Stimulated activated CD8-positive, alpha-beta memory T cell treated with anti-CD3 and anti-CD28 coated beads, Interleukin-7, amount 100 ng/mL, for 4 hours (primary cell): ENCODE results near the gene PRKCZ.
A peak's percentile ranks its signal among the peaks of the same experiment; 100 is the strongest.
"Not testable (repeated sequence)": the region's sequence is repeated elsewhere in the genome, so short reads cannot be mapped to it uniquely, and the experiment has no call there.

ENCODE experiments used
- DNase-seq, 2 donors: peaks; one replicate each; pipeline ENCODE4 v3.0.0-alpha.2; 2020; ENCODE audit warnings: low read depth in 2 of 2

Gene PRKCZ

GRCh38 chr1:2115008-2115641 lies 64.9 kb downstream of the PRKCZ start:
- no peak for DNase-seq

GRCh38 chr1:2115702-2116341 lies 65.6 kb downstream of the PRKCZ start:
- no peak for DNase-seq

GRCh38 chr1:2119886-2120285 lies 69.7 kb downstream of the PRKCZ start:
- no peak for DNase-seq

- no peak for DNase-seq
These were observed 71.0 kb downstream of the PRKCZ start for GRCh38 chr1:2121101-2121691.

GRCh38 chr1:2121794-2122193 lies 71.6 kb downstream of the PRKCZ start:
- not testable (repeated sequence) for DNase-seq

- DNase-seq: no peak
These were observed 74.4 kb downstream of the PRKCZ start for GRCh38 chr1:2124446-2125198.

- no peak for DNase-seq
These were observed 75.4 kb downstream of the PRKCZ start for GRCh38 chr1:2125350-2126211.

- DNase-seq: no peak
These were observed 76.3 kb downstream of the PRKCZ start for GRCh38 chr1:2126331-2127186.

GRCh38 chr1:2127187-2128145 lies 77.3 kb downstream of the PRKCZ start:
- DNase-seq: no peak

GRCh38 chr1:2128189-2128901 lies 78.1 kb downstream of the PRKCZ start:
- DNase-seq: no peak

GRCh38 chr1:2129256-2129943 lies 79.2 kb downstream of the PRKCZ start:
- DNase-seq: no peak

- no peak for DNase-seq
These were observed 79.9 kb downstream of the PRKCZ start for GRCh38 chr1:2130156-2130555.

GRCh38 chr1:2130871-2131289 lies 80.7 kb downstream of the PRKCZ start:
- no peak for DNase-seq

GRCh38 chr1:2132222-2133038 lies 82.2 kb downstream of the PRKCZ start:
- DNase-seq: no peak

GRCh38 chr1:2133039-2133878 lies 83.0 kb downstream of the PRKCZ start:
- DNase-seq: peak; percentile 87 to 92

- DNase-seq: no peak
These were observed 83.6 kb downstream of the PRKCZ start for GRCh38 chr1:2133879-2134215.

GRCh38 chr1:2134266-2134620 lies 84.0 kb downstream of the PRKCZ start:
- no peak for DNase-seq
